Heart right ventricle (tissue), 16 donors: ENCODE measurements around the gene SOX15. TPM values are rescaled to one million over a fixed set of nuclear protein-coding genes. Genes with fewer than 3 reads are reported as not detected.

ENCODE experiments used
- ATAC-seq, 8 donors: fragments of 200-7000 bp; cut with Tn5 transposase; one replicate each; pipeline ENCODE4 v1.9.1; 2020; ENCODE audit warnings: mild to moderate bottlenecking in 8 of 8, moderate library complexity in 8 of 8, moderate number of reproducible peaks in 1 of 8
- DNase-seq, 2 donors: peaks; one replicate each; pipeline ENCODE4 v3.0.0-alpha.2; 2020
- H3K27ac ChIP-seq, 10 donors: fragments of 200-600 bp; sonication (generic) in 2 of 10; one replicate each; pipeline versions ENCODE4 v1.5.0 to v1.8.0; 2020 to 2022; ENCODE audit warnings: mild to moderate bottlenecking in 3 of 10
- H3K27me3 ChIP-seq, 7 donors: fragments of 200-600 bp; one replicate each; pipeline ENCODE4 v1.8.0; 2021 to 2022; ENCODE audit warnings: mild to moderate bottlenecking in 2 of 7
- H3K36me3 ChIP-seq, 9 donors: fragments of 200-600 bp; sonication (generic) in 1 of 9; one replicate each; pipeline versions ENCODE4 v1.5.0 to v1.8.0; 2020 to 2022; ENCODE audit warnings: mild to moderate bottlenecking in 2 of 9
- H3K4me1 ChIP-seq, 9 donors: fragments of 200-600 bp; sonication (generic) in 1 of 9; one replicate each; pipeline versions ENCODE4 v1.5.0 to v1.8.0; 2020 to 2022; ENCODE audit warnings: mild to moderate bottlenecking in 4 of 9
- H3K4me3 ChIP-seq, 10 donors: fragments of 200-600 bp; sonication (generic) in 2 of 10; one replicate each; pipeline versions ENCODE4 v1.5.0 to v1.8.0; 2020 to 2022; ENCODE audit warnings: mild to moderate bottlenecking in 7 of 10, moderate library complexity in 2 of 10
- H3K9me3 ChIP-seq, 11 donors: fragments of 200-600 bp in 10 of 11; sonication (generic) in 2 of 11; one replicate each; pipeline versions ENCODE4 v1.5.0 to v1.8.0; 2013 to 2022; ENCODE audit warnings: mild to moderate bottlenecking in 2 of 11, control low read depth in 1 of 11, moderate library complexity in 1 of 11
- CTCF ChIP-seq, 9 donors: fragments of 200-600 bp; sonication (generic) in 2 of 9; IDR thresholded peaks; one replicate each; pipeline versions ENCODE4 v1.5.0 to v1.8.0; 2021 to 2022; ENCODE audit warnings: antibody characterized with exemption in 9 of 9, mild to moderate bottlenecking in 5 of 9, moderate library complexity in 1 of 9
- WGBS, 2 donors: extraction: QIAGEN DNeasy Blood & Tissue Kit; methylation state at CpG; one replicate each; pipeline ENCODE4 v1.1.7; 2013; ENCODE audit warnings: inconsistent platforms in 1 of 2; 5-methylcytosine and 5-hydroxymethylcytosine counted together
- intact Hi-C, 10 donors: fragments of 100-400 bp; cut with DNase I; formaldehyde crosslinking; loops; one replicate each; pipeline versions ENCODE4 v1.11.1 to v1.14.2; 2022
- polyA plus RNA-seq, 2 donors: library from polyadenylated mRNA; stranded (reverse); fragments of 200-250 nt; gene quantifications; one replicate each; pipeline ENCODE4 v1.2.3, GENCODE V29; 2013
- total RNA-seq, 10 donors: library from RNA; stranded (reverse); fragmentation: NEBNext Ultra II Directional in 3 of 10; extraction: Animal tissue kit (Norgen Biotek cat#: 25700) in 3 of 10; gene quantifications; one replicate each; pipeline versions ENCODE4 v1.2.1 to v1.2.4, GENCODE V29; 2021 to 2023
- donor health status: Arrhythmogenic right ventricular cardiomyopathy.
- donor health status: ischemic (EF 13 %, LVEDD 7.1; RV severe dilation, severe dysfunction).
- donor health status: healthy with polysubstance abuse.
- donor health status: DM: no; HTN: yes; CAD: no.
- donor health status: DM: no; HTN: no; CAD: no.
- donor health status: ischemic (EF 25% LVEDD 6.9; RV normal size, moderate dysfunction).
- donor health status: ischemic (EF 25% LVEDD 5.7; RV mildly dilated, moderate dysfunction).
- donor health status: healthy.
- donor health status: DM: yes; HTN: yes; CAD: no.
- donor health status: Ischemic cardiomyopathy.
- donor health status: ischemic (EF 35%, LVEDD 5.7; RV mildly dilated, moderate dysfunction).
- donor health status: nonischemic (EF 11% LVEDD 7.7; RV severe dilation, severe dysfunction).
- donor health status: DM: yes; HTN: yes; CAD: no.
- donor health status: PGD.
- donor health status: ischemic (EF 29% LVEDD 5.4; RV normal size, mild dysfunction).
- donor health status: nonischemic (EF 23%, LVEDD 6.1; RV moderate dilation, normal function).

The SOX15 gene
- total and polyA plus RNA-seq, 12 donors: 0.23 to 2.6 (median 1.2) TPM

DNA sequence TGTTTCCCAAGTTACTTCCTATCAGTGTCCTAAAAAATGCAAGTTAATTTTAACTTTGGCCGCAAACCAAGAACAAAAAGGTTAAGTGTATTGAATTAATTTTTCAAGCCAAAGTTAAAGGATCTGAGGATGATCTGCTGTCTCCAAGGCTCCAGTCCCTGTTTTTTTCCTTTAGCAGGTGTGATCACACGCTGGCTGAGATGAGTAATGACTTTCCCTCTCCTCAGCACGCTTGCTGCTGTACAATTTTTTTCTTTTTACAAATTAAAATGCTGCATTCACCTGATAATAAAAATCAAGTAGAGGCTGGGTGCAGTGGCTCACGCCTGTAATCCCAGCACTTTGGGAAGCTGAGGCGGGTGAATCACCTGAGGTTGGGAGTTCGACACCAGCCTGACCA, 45.0 kb downstream of the SOX15 start:
- TF ChIP-seq CTCF (IDR thresholded peaks at IDR 0.05): no peak
- 58 to 69% methylated on average over 6 of the region's 6 CpGs for WGBS, 2 donors
- Histone ChIP-seq H3K36me3 (no peaks in the 10 kb centered on the region), H3K27me3 (no peaks in the 10 kb centered on the region), H3K4me3 (no peak overlapping the region), H3K27ac (peak overlapping the region in 6 of 10 donors; percentile 21 to 67 (median 45)), H3K4me1 (peaks cover 0 to 38% (median 20%) of the 10 kb centered on the region in 9 donors), H3K9me3 (no peaks in the 10 kb centered on the region)
- ATAC-seq: no peak
- no peak for DNase-seq
- intact Hi-C loops: no loop called here

- Histone ChIP-seq H3K27me3 (no peaks in the 10 kb centered on the region), H3K4me3 (no peak overlapping the region), H3K27ac (no peak overlapping the region), H3K9me3 (peaks cover 0 to 17% (median 0%) of the 10 kb centered on the region in 11 donors), H3K4me1 (peaks cover 0 to 17% (median 5%) of the 10 kb centered on the region in 9 donors), H3K36me3 (no peaks in the 10 kb centered on the region)
- ATAC-seq: no peak
- 93 to 97% methylated on average over 9 of the region's 9 CpGs for WGBS, 2 donors
- intact Hi-C loops: no loop called here
- TF ChIP-seq CTCF (IDR thresholded peaks at IDR 0.05): no peak
- DNase-seq: no peak
These were observed 48.7 kb downstream of the SOX15 start for GRCh38 chr17:7541074-7541621.

DNA sequence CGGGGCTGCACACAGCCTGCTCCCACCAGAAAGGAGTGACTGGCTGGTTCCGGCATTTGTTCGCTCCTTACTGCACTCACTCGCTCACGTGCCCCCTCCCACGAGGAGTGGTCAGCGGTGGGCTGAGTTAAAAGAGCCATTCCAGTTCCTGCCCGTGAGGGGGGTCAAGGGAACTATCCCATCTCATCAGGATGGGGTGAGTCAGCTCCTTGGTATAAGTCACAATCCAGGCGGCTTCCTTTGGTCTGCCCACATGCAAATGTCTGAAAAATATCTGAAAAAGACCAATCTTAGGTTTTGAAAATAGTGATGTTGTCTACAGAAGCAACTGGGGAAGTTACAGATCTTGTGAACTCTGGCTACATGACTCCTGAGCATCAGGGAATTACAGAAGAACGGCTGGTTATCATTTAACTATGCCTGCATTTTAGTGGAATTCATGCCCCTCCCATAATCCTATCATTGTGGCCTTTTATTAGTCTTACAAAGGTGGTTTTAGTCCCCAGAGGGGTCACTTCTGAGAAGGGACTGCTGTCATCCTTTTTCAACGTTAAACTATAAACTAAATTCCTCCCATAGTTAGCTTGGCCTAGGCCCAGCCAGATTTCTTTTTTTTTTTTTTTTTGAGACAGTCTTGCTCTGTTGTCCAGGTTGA, 50.9 kb downstream of the SOX15 start:
- Histone ChIP-seq H3K9me3 (peaks cover 0 to 17% (median 0%) of the 10 kb centered on the region in 11 donors), H3K36me3 (no peaks in the 10 kb centered on the region), H3K4me1 (peaks cover 0 to 2% (median 0%) of the 10 kb centered on the region in 9 donors), H3K4me3 (no peak overlapping the region), H3K27me3 (no peaks in the 10 kb centered on the region), H3K27ac (no peak overlapping the region)
- intact Hi-C loops: no loop called here
- no peak for TF ChIP-seq CTCF (IDR thresholded peaks at IDR 0.05)
- 69 to 75% methylated on average over 11 of the region's 11 CpGs for WGBS, 2 donors
- ATAC-seq: no peak
- no peak for DNase-seq

Other genes starting within 250 kb of the SOX15 start
- 1 to 10 TPM; 4.3 to 8.5 (median 5.3) TPM for gene KCTD11, start 237.9 kb downstream of the SOX15 start, total RNA-seq
- 1 to 10 TPM; 4.5 to 6.6 TPM for gene KCTD11, start 237.9 kb downstream of the SOX15 start, polyA plus RNA-seq
- gene TMEM95, start 234.9 kb downstream of the SOX15 start, total RNA-seq: under 1 TPM in 1 of 10 donors, not detected in 9; 0.39 TPM
- not detected for gene TMEM95, start 234.9 kb downstream of the SOX15 start, polyA plus RNA-seq
- gene TNK1, start 209.0 kb downstream of the SOX15 start, total RNA-seq: 1 to 10 TPM; 1.1 to 4.4 (median 2.1) TPM
- 1 to 10 TPM; 1.9 to 3.5 TPM for gene TNK1, start 209.0 kb downstream of the SOX15 start, polyA plus RNA-seq
- gene PLSCR3, start 195.6 kb downstream of the SOX15 start, total RNA-seq: 10 to 100 TPM; 14.4 to 28.7 (median 17.1) TPM
- gene PLSCR3, start 195.6 kb downstream of the SOX15 start, polyA plus RNA-seq: 10 to 100 TPM; 23.3 to 32.9 TPM
- gene TMEM256, start 186.0 kb downstream of the SOX15 start, total RNA-seq: 10 to 100 TPM; 61.8 to 83.2 (median 74.2) TPM
- gene TMEM256, start 186.0 kb downstream of the SOX15 start, polyA plus RNA-seq: 100 to 1,000 TPM in 1 of 2 donors, 10 to 100 TPM in 1; 89.1 to 169 TPM
- 10 to 100 TPM in 2 of 10 donors, 1 to 10 TPM in 8; 3.6 to 15.8 (median 6.4) TPM for gene NLGN2, start 182.2 kb downstream of the SOX15 start, total RNA-seq
- 1 to 10 TPM; 7.3 to 7.6 TPM for gene NLGN2, start 182.2 kb downstream of the SOX15 start, polyA plus RNA-seq
- not detected for gene SPEM1, start 169.8 kb downstream of the SOX15 start, total RNA-seq
- not detected for gene SPEM1, start 169.8 kb downstream of the SOX15 start, polyA plus RNA-seq
- gene SPEM2, start 164.5 kb downstream of the SOX15 start, total RNA-seq: not detected
- gene SPEM2, start 164.5 kb downstream of the SOX15 start, polyA plus RNA-seq: not detected
- gene SPEM3, start 161.2 kb downstream of the SOX15 start, total RNA-seq: not detected
- gene SPEM3, start 161.2 kb downstream of the SOX15 start, polyA plus RNA-seq: not detected
- 1 to 10 TPM; 1.2 to 3.5 (median 2.2) TPM for gene TMEM102, start 154.7 kb downstream of the SOX15 start, total RNA-seq
- gene TMEM102, start 154.7 kb downstream of the SOX15 start, polyA plus RNA-seq: 1 to 10 TPM; 2.0 to 4.2 TPM
- gene FGF11, start 150.6 kb downstream of the SOX15 start, total RNA-seq: 10 to 100 TPM in 2 of 10 donors, 1 to 10 TPM in 8; 4.6 to 15.9 (median 8.1) TPM
- 1 to 10 TPM; 2.0 to 7.2 TPM for gene FGF11, start 150.6 kb downstream of the SOX15 start, polyA plus RNA-seq
- 10 to 100 TPM in 6 of 10 donors, 1 to 10 TPM in 4; 5.4 to 13.1 (median 10.3) TPM for gene CHRNB1, start 145.0 kb downstream of the SOX15 start, total RNA-seq
- gene CHRNB1, start 145.0 kb downstream of the SOX15 start, polyA plus RNA-seq: 10 to 100 TPM; 10.2 to 25.4 TPM
- 10 to 100 TPM; 58.9 to 80.1 (median 69.4) TPM for gene ZBTB4, start 110.5 kb downstream of the SOX15 start, total RNA-seq
- gene ZBTB4, start 110.5 kb downstream of the SOX15 start, polyA plus RNA-seq: 10 to 100 TPM; 17.8 to 34.2 TPM
- not detected for gene SLC35G6, start 108.6 kb downstream of the SOX15 start, total RNA-seq
- not detected for gene SLC35G6, start 108.6 kb downstream of the SOX15 start, polyA plus RNA-seq
- gene POLR2A, start 105.7 kb downstream of the SOX15 start, total RNA-seq: 10 to 100 TPM; 40.5 to 61.7 (median 48.8) TPM
- gene POLR2A, start 105.7 kb downstream of the SOX15 start, polyA plus RNA-seq: 10 to 100 TPM in 1 of 2 donors, 1 to 10 TPM in 1; 8.4 to 24.7 TPM
- gene TNFSF12, start 41.0 kb downstream of the SOX15 start, total RNA-seq: 10 to 100 TPM; 21.7 to 44.3 (median 26.9) TPM
- 10 to 100 TPM; 20.6 to 51.0 TPM for gene TNFSF12, start 41.0 kb downstream of the SOX15 start, polyA plus RNA-seq
- 10 to 100 TPM in 2 of 10 donors, 1 to 10 TPM in 8; 4.1 to 25.0 (median 6.9) TPM for gene TNFSF13, start 31.3 kb downstream of the SOX15 start, total RNA-seq
- gene TNFSF13, start 31.3 kb downstream of the SOX15 start, polyA plus RNA-seq: 1 to 10 TPM; 7.5 to 8.0 TPM
- gene SENP3, start 28.2 kb downstream of the SOX15 start, total RNA-seq: 10 to 100 TPM; 22.4 to 34.3 (median 27.1) TPM
- gene SENP3, start 28.2 kb downstream of the SOX15 start, polyA plus RNA-seq: 10 to 100 TPM; 33.1 to 46.6 TPM
- gene CD68, start 10.5 kb downstream of the SOX15 start, total RNA-seq: 100 to 1,000 TPM in 1 of 10 donors, 10 to 100 TPM in 4, 1 to 10 TPM in 5; 4.7 to 128 (median 13.0) TPM
- gene CD68, start 10.5 kb downstream of the SOX15 start, polyA plus RNA-seq: 10 to 100 TPM; 15.7 to 40.0 TPM
- 10 to 100 TPM; 20.1 to 39.8 (median 23.5) TPM for gene MPDU1, start 6.2 kb downstream of the SOX15 start, total RNA-seq
- 10 to 100 TPM; 42.8 to 64.9 TPM for gene MPDU1, start 6.2 kb downstream of the SOX15 start, polyA plus RNA-seq
- 100 to 1,000 TPM in 3 of 10 donors, 10 to 100 TPM in 7; 81.7 to 104 (median 90.5) TPM for gene FXR2, start 24.8 kb upstream of the SOX15 start, total RNA-seq
- 100 to 1,000 TPM in 1 of 2 donors, 10 to 100 TPM in 1; 52.2 to 111 TPM for gene FXR2, start 24.8 kb upstream of the SOX15 start, polyA plus RNA-seq
- 10 to 100 TPM; 45.7 to 83.3 (median 66.0) TPM for gene SAT2, start 37.7 kb upstream of the SOX15 start, total RNA-seq
- 100 to 1,000 TPM; 138 to 164 TPM for gene SAT2, start 37.7 kb upstream of the SOX15 start, polyA plus RNA-seq
- gene SHBG, start 40.0 kb upstream of the SOX15 start, total RNA-seq: under 1 TPM in 7 of 10 donors, not detected in 3; 0.25 to 0.77 (median 0.38) TPM
- gene SHBG, start 40.0 kb upstream of the SOX15 start, polyA plus RNA-seq: 1 to 10 TPM in 1 of 2 donors, under 1 TPM in 1; 0.19 to 1.3 TPM
- gene ATP1B2, start 60.8 kb upstream of the SOX15 start, total RNA-seq: 1 to 10 TPM; 1.4 to 6.5 (median 3.9) TPM
- gene ATP1B2, start 60.8 kb upstream of the SOX15 start, polyA plus RNA-seq: 1 to 10 TPM in 1 of 2 donors, under 1 TPM in 1; 0.91 to 6.2 TPM
- 10 to 100 TPM in 9 of 10 donors, 1 to 10 TPM in 1; 8.2 to 29.1 (median 13.9) TPM for gene TP53, start 97.4 kb upstream of the SOX15 start, total RNA-seq
- gene TP53, start 97.4 kb upstream of the SOX15 start, polyA plus RNA-seq: 1 to 10 TPM; 7.9 to 8.6 TPM
- 1 to 10 TPM; 3.8 to 5.8 (median 4.7) TPM for gene WRAP53, start 98.4 kb upstream of the SOX15 start, total RNA-seq
- gene WRAP53, start 98.4 kb upstream of the SOX15 start, polyA plus RNA-seq: 10 to 100 TPM; 10.4 to 12.1 TPM
- gene EFNB3, start 115.1 kb upstream of the SOX15 start, total RNA-seq: 1 to 10 TPM in 2 of 10 donors, under 1 TPM in 8; 0.17 to 1.3 (median 0.53) TPM
- gene EFNB3, start 115.1 kb upstream of the SOX15 start, polyA plus RNA-seq: under 1 TPM; 0.22 to 0.64 TPM
- under 1 TPM in 7 of 10 donors, not detected in 3; 0.02 to 0.30 (median 0.05) TPM for gene DNAH2, start 127.7 kb upstream of the SOX15 start, total RNA-seq
- under 1 TPM; under 0.01 to 0.01 TPM for gene DNAH2, start 127.7 kb upstream of the SOX15 start, polyA plus RNA-seq
- gene KDM6B, start 244.1 kb upstream of the SOX15 start, total RNA-seq: 10 to 100 TPM; 18.0 to 35.4 (median 26.9) TPM
- 10 to 100 TPM in 1 of 2 donors, 1 to 10 TPM in 1; 5.2 to 17.6 TPM for gene KDM6B, start 244.1 kb upstream of the SOX15 start, polyA plus RNA-seq